Type B pancreatic cell (in vitro differentiated cells): ENCODE results near the gene TRIM9. TPM values are rescaled to one million over a fixed set of nuclear protein-coding genes. Genes with fewer than 3 reads are reported as not detected.

Experiments
- DNase-seq: peaks from one replicate; pipeline ENCODE4 v3.0.0; 2021; ENCODE audit warnings: mixed read lengths; ENCODE audit not compliant: unreplicated experiment; ENCODE audit errors: extremely low spot score
- H3K27ac Mint-ChIP-seq: 2 replicates; pipeline ENCODE4 v1.8.0; 2021; ENCODE audit warnings: mild to moderate bottlenecking, mixed read lengths
- H3K27me3 Mint-ChIP-seq: 2 replicates; pipeline ENCODE4 v1.8.0; 2021; ENCODE audit warnings: mixed read lengths
- H3K36me3 Mint-ChIP-seq: 2 replicates; pipeline ENCODE4 v1.8.0; 2021; ENCODE audit warnings: mixed read lengths
- H3K4me1 Mint-ChIP-seq: one replicate; pipeline ENCODE4 v1.8.0; 2021; ENCODE audit warnings: mixed read lengths; ENCODE audit not compliant: unreplicated experiment
- H3K4me3 Mint-ChIP-seq: 2 replicates; pipeline ENCODE4 v1.8.0; 2021; ENCODE audit warnings: mild to moderate bottlenecking, mixed read lengths
- H3K9me3 Mint-ChIP-seq: 2 replicates; pipeline ENCODE4 v1.8.0; 2021; ENCODE audit warnings: mixed read lengths
- total RNA-seq: library from RNA; stranded (reverse); gene quantifications from 2 replicates; pipeline ENCODE4 v1.2.1, GENCODE V29; 2021; ENCODE audit warnings: low replicate concordance
- TF ChIP-seq, protein P1 (sequence below): fragments of 200-600 bp; sonication (generic); conservative IDR thresholded peaks from 2 replicates; pipeline ENCODE4 v1.5.0; 2021; ENCODE audit warnings: antibody characterized with exemption, mild to moderate bottlenecking

Gene TRIM9
- total RNA-seq, 1 donor from 2014 or later, result 3.7 TPM

DNA sequence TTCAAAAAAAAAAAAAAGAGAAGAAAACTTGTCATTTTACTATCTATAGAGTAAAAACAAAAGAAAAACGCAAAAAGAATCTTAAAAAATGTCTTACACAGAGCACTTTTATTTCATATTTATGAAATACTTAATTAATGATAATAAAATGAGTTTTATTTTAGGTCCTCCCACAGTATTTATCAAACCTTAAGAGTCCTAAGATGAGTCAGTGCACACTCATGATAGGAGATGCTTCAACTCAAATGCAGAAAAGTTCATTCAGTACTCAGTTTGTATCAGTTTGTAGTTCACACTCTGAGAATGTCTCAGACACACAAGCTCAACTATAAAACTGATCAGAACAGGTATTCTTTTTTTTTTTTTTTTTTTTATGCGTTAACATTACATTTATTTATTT, 41.7 kb downstream of the TRIM9 start:
- no peak for DNase-seq
- Mint-ChIP-seq H3K27ac (no peak overlapping the region), H3K9me3 (no peaks in the 10 kb centered on the region), H3K27me3 (no peaks in the 10 kb centered on the region), H3K4me3 (no peak overlapping the region), H3K4me1 (no peaks in the 10 kb centered on the region), H3K36me3 (no peaks in the 10 kb centered on the region)
- TF ChIP-seq, protein P1, sequence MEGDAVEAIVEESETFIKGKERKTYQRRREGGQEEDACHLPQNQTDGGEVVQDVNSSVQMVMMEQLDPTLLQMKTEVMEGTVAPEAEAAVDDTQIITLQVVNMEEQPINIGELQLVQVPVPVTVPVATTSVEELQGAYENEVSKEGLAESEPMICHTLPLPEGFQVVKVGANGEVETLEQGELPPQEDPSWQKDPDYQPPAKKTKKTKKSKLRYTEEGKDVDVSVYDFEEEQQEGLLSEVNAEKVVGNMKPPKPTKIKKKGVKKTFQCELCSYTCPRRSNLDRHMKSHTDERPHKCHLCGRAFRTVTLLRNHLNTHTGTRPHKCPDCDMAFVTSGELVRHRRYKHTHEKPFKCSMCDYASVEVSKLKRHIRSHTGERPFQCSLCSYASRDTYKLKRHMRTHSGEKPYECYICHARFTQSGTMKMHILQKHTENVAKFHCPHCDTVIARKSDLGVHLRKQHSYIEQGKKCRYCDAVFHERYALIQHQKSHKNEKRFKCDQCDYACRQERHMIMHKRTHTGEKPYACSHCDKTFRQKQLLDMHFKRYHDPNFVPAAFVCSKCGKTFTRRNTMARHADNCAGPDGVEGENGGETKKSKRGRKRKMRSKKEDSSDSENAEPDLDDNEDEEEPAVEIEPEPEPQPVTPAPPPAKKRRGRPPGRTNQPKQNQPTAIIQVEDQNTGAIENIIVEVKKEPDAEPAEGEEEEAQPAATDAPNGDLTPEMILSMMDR, result no peak

GRCh38 chr14:51044961-51045360, 49.9 kb downstream of the TRIM9 start:
- DNase-seq, result no peak
- Mint-ChIP-seq H3K9me3 (no peaks in the 10 kb centered on the region), H3K27ac (no peak overlapping the region), H3K27me3 (peaks cover 5% of the 10 kb centered on the region), H3K36me3 (no peaks in the 10 kb centered on the region), H3K4me3 (no peak overlapping the region), H3K4me1 (no peaks in the 10 kb centered on the region)
- TF ChIP-seq, protein P1, result no peak

- no peak for DNase-seq
- Mint-ChIP-seq H3K27ac (no peak overlapping the region), H3K36me3 (no peaks in the 10 kb centered on the region), H3K4me1 (no peaks in the 10 kb centered on the region), H3K27me3 (peaks cover 5% of the 10 kb centered on the region), H3K4me3 (no peak overlapping the region), H3K9me3 (no peaks in the 10 kb centered on the region)
- TF ChIP-seq, protein P1, result no peak
Measured at GRCh38 chr14:51041883-51042282, 53.0 kb downstream of the TRIM9 start.

GRCh38 chr14:51041108-51041531, 53.8 kb downstream of the TRIM9 start:
- H3K9me3 Mint-ChIP-seq, result no peaks in the 10 kb centered on the region
- DNase-seq, result no peak
- peaks cover 5% of the 10 kb centered on the region for H3K27me3 Mint-ChIP-seq

DNA sequence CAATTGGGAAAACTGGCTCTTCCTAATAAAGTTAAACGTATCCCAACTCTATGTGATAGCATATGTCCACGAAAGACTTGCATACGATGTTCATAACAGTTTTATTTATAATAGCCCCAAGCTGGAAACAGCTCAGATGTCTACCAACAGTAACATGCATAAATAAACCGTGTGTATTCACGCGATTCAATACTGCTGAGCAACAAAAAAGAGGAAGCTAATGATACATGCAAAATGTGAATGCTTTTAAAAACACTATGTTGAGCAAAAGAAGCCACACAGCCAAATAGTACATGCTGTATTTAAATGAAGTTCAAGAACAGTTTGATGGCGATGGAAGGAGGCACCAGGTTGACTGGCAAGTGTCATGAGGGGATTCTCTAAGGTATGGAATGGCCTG, 55.7 kb downstream of the TRIM9 start:
- H3K27ac Mint-ChIP-seq, result no peak overlapping the region
- no peak overlapping the region for H3K4me3 Mint-ChIP-seq
- TF ChIP-seq, protein P1, result no peak
- peaks cover 5% of the 10 kb centered on the region for H3K27me3 Mint-ChIP-seq
- DNase-seq, result no peak
- no peaks in the 10 kb centered on the region for H3K36me3 Mint-ChIP-seq
- no peaks in the 10 kb centered on the region for H3K9me3 Mint-ChIP-seq
- no peaks in the 10 kb centered on the region for H3K4me1 Mint-ChIP-seq

More at GRCh38 chr14:51041108-51041531, 53.8 kb downstream of the TRIM9 start:
- Mint-ChIP-seq H3K4me3 (no peak overlapping the region), H3K27ac (no peak overlapping the region), H3K4me1 (no peaks in the 10 kb centered on the region), H3K36me3 (no peaks in the 10 kb centered on the region)
- TF ChIP-seq, protein P1, result no peak
